PFSK-1 (cell line): ENCODE measurements around the gene ANKMY2.

Experiments used
- POLR2AphosphoS5 ChIP-seq: IDR thresholded peaks from 2 replicates; pipeline ENCODE4 v1.6.1; 2012; ENCODE audit warnings: low read depth, mild to moderate bottlenecking, control low read depth, low read length, moderate library complexity
- TAF1 ChIP-seq: IDR thresholded peaks from 2 replicates; pipeline ENCODE4 v1.6.1; 2012; ENCODE audit warnings: low read length, control low read depth, borderline replicate concordance; ENCODE audit not compliant: insufficient read depth

- TF ChIP-seq TAF1 (no peak), POLR2AphosphoS5 (no peak)
Measured at GRCh38 chr7:16650266-16650665, 4.7 kb upstream of the ANKMY2 start.
